NCI-H1417 (cell line): ENCODE results near the gene ZFR.
"Not testable (repeated sequence)": the region's sequence is repeated elsewhere in the genome, so short reads cannot be mapped to it uniquely, and the experiment has no call there.

Experiments used
- DNase-seq, 3 experiments: peaks; one replicate each; lab custom pipeline; 2025; lab: John Stamatoyannopoulos, UW

The ZFR gene

GRCh38 chr5:32319926-32320543, 124.5 kb downstream of the ZFR start:
- DNase-seq = no peak

- DNase-seq = no peak
Measured at GRCh38 chr5:32319392-32319791, 125.1 kb downstream of the ZFR start.

- no peak for DNase-seq
Measured at GRCh38 chr5:32317041-32317440, 127.5 kb downstream of the ZFR start.

DNA sequence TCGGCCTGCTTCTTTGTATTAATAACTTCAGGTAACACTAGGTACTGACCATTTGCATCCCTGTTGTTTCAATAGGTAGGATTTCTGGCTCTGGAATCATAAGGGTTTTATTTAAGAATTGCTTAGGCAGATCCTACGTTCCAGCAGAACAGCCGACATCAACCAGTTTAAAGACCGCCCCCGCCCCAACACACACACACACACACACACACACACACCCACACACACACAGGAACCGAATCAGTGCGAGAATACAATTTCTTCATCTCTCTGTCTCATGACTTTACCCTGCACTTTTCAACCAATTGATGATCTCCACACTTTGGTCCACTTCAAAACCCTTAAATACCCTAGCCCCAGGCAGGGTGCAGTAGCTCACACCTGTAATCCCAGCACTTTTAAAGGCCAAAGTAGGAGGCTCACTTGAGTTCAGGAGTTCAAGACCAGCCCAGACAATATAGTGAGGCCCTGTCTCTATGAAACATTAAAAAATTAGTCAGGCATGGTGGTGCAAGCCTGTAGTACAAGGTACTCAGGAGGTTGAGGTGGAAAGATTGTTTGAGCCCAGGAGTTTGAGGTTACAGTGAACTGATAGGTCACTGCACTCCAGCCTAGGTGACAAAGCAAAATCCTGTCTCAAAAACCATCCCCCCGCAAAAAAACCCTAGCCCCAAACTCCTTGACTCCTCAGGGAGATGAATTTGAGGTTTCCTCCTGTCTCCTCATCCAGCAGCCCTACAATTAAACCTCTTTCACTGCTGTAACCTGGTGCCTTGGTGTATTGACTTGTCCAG, 129.1 kb downstream of the ZFR start:
- no peak for DNase-seq

DNA sequence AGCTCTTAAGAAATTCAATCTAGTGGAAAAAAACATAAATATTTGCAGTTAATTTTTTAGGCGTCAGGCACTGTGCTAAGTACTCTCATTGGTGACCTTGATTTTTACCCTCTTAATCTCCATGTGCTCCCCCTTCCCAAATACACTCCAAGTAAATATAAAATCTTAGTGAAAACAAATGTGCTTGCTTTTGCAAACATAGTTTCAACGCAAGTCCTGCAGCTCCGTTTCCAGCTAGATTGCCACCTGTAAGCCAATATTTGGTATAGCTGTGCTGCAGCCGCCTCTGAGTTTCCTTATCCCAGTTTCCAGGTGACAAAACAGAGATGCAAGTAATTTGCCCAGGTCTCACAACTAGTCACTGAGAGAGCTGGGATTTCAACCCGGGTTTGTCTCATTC, 129.9 kb downstream of the ZFR start:
- DNase-seq = no peak

DNA sequence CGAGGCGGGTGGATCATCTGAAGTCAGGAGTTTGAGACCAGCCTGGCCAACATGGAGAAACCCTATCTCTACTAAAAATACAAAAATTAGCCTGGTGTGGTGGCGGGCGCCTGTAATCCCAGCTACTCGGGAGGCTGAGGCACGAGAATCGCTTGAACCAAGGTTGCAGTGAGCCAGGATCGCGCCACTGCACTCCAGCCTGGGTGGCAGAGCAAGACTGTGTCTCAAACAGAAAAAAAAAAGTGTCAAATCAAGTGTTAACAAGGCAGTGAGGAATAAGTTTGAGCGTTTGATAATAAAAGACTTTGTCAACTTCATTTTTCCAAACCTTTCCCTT, 130.4 kb downstream of the ZFR start:
- DNase-seq = not testable (repeated sequence)

GRCh38 chr5:32312595-32313332, 131.8 kb downstream of the ZFR start, which contains the start of gene MTMR12:
Gene MTMR12 (minus strand): TSS chr5:32312939. CDS start chr5:32312838, 101 bp downstream.
- peak; percentile 99 to 100 (median 100) for DNase-seq

- peak; percentile 37 to 84 (median 82) for DNase-seq
Measured at GRCh38 chr5:32312197-32312594, 132.3 kb downstream of the ZFR start.

GRCh38 chr5:32311404-32312196, 132.9 kb downstream of the ZFR start:
- DNase-seq = no peak

GRCh38 chr5:32309761-32310160, 134.8 kb downstream of the ZFR start:
- DNase-seq = no peak

- DNase-seq = no peak
Measured at GRCh38 chr5:32308946-32309345, 135.6 kb downstream of the ZFR start.

DNA sequence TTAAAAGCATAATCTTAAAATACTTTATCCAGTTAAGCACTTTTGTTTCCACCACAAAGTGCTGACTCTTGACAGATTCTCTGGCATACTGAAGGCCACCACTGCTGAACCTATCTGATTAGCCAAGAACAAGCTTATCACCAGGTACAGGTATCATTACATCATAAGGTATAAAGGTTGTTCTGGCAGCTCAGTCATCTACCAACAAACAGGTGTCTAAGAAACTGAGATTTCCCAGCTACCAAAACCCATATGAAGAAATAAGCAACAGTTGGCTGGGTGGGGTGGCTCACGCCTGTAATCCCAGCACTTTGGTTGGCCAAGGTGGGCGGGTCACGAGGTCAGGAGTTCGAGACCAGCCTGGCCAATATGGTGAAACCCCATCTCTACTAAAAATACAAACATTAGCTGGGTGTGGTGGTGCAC, 136.8 kb downstream of the ZFR start:
- no peak for DNase-seq

DNA sequence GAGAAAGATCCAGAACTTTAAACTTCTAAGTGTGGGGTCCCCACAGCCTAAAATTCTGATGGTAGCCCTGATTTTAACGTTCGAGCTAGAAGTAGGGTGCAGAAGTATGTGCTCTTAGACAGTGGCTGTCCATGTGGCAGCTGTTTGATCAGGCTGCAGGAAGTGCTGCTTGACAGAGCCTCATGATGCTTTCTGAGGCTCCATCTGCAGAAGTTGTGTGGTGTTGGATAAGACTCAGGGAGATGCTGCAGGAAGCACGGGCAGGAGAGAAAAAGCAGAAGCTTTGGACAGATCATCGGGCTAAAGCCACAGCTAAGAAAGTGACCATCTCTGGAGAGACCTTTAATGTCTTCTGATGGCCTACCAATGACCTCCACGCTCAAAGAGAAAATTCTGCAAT, 139.9 kb downstream of the ZFR start:
- DNase-seq = no peak
